ENCODE measurements around the gene GXYLT1.
"Not testable (repeated sequence)": the region's sequence is repeated elsewhere in the genome, so short reads cannot be mapped to it uniquely, and the experiment has no call there.

GXYLT1 gene

GRCh38 chr12:42099433-42099832 lies 45.2 kb downstream of the GXYLT1 start:
- no peak for DNase-seq (ENCODE audit: low read depth, low spot score)

- DNase-seq (ENCODE audit: low read depth, low spot score), result no peak
Observed at GRCh38 chr12:42097971-42098370, 46.7 kb downstream of the GXYLT1 start.

- DNase-seq (ENCODE audit: low read depth, low spot score), result no peak
Observed at GRCh38 chr12:42094277-42094676, 50.4 kb downstream of the GXYLT1 start.

- DNase-seq (ENCODE audit: low read depth, low spot score), result no peak
Observed at GRCh38 chr12:42091769-42092168, 52.9 kb downstream of the GXYLT1 start.

- no peak for DNase-seq (ENCODE audit: low read depth, low spot score)
Observed at GRCh38 chr12:42090899-42091298, 53.8 kb downstream of the GXYLT1 start.

- DNase-seq (ENCODE audit: low read depth, low spot score), result no peak
Observed at GRCh38 chr12:42086031-42086430, 58.6 kb downstream of the GXYLT1 start.

GRCh38 chr12:42085594-42085993 lies 59.1 kb downstream of the GXYLT1 start:
- no peak for DNase-seq (ENCODE audit: low read depth, low spot score)

GRCh38 chr12:42084522-42084921 lies 60.2 kb downstream of the GXYLT1 start:
- DNase-seq (ENCODE audit: low read depth, low spot score), result no peak

GRCh38 chr12:42076976-42077375 lies 67.7 kb downstream of the GXYLT1 start:
- no peak for DNase-seq (ENCODE audit: low read depth, low spot score)

- no peak for DNase-seq (ENCODE audit: low read depth, low spot score)
Observed at GRCh38 chr12:42070036-42070435, 74.6 kb downstream of the GXYLT1 start.

GRCh38 chr12:42059127-42059526 lies 85.5 kb downstream of the GXYLT1 start:
- DNase-seq (ENCODE audit: low read depth, low spot score), result no peak

GRCh38 chr12:42056130-42056529 lies 88.5 kb downstream of the GXYLT1 start:
- DNase-seq (ENCODE audit: low read depth, low spot score), result no peak

- no peak for DNase-seq (ENCODE audit: low read depth, low spot score)
Observed at GRCh38 chr12:42053456-42053855, 91.2 kb downstream of the GXYLT1 start.

GRCh38 chr12:42048980-42049379 lies 95.7 kb downstream of the GXYLT1 start:
- not testable (repeated sequence) for DNase-seq (ENCODE audit: low read depth, low spot score)

- no peak for DNase-seq (ENCODE audit: low read depth, low spot score)
Observed at GRCh38 chr12:42039577-42039976, 105.1 kb downstream of the GXYLT1 start.

- DNase-seq (ENCODE audit: low read depth, low spot score), result no peak
Observed at GRCh38 chr12:42039176-42039575, 105.5 kb downstream of the GXYLT1 start.

- no peak for DNase-seq (ENCODE audit: low read depth, low spot score)
Observed at GRCh38 chr12:42031847-42032564, 112.7 kb downstream of the GXYLT1 start.
